NCI-H1092 (cell line): ENCODE results near the gene NAAA.
"Not testable (repeated sequence)": the region's sequence is repeated elsewhere in the genome, so short reads cannot be mapped to it uniquely, and the experiment has no call there.

Source experiments
- DNase-seq: peaks from one replicate; lab custom pipeline; 2025; lab: John Stamatoyannopoulos, UW

The NAAA gene

GRCh38 chr4:75919920-75920319 is 20.9 kb downstream of the NAAA start:
- no peak for DNase-seq

- no peak for DNase-seq
Measured at GRCh38 chr4:75916091-75916661, 24.6 kb downstream of the NAAA start.

GRCh38 chr4:75912968-75913367 is 27.8 kb downstream of the NAAA start:
- no peak for DNase-seq

DNA sequence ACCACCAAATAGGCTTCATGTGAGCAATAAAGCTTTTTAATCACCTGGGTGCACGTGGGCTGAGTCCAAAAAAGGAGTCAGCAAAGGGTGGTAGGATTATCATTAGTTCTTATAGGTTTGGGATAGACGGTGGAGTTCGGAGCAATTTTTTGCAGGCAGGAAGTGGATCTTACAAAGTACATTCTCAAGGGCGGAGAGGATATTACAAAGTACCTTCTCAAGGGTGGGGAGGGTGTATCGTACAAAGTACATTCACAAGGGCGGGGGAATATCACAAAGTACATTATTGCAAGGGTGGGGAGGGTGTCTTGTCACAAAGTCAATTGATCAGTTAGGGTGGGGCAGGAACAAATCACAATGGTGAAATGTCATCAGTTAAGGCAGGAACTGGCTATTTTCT is 30.0 kb downstream of the NAAA start:
- not testable (repeated sequence) for DNase-seq

DNA sequence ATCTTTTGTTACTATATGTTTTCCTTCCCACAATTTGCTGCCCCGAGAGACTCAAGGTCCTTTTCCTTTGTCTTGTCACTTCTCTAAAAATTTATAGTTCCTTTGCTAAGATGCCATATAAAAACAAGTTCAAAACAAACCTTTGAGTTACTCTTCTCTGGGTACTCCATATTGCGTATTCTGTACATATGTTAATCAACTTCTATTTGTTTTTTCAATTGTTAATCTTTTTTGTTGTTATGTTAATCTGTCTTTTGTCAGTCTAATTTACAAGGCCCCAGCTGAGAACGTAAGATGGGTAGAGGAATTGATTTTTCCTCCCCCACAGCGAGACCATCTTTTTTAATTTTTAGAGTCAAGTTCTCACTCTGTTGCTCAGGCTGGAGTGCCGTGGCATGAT is 31.4 kb downstream of the NAAA start:
- DNase-seq: no peak

DNA sequence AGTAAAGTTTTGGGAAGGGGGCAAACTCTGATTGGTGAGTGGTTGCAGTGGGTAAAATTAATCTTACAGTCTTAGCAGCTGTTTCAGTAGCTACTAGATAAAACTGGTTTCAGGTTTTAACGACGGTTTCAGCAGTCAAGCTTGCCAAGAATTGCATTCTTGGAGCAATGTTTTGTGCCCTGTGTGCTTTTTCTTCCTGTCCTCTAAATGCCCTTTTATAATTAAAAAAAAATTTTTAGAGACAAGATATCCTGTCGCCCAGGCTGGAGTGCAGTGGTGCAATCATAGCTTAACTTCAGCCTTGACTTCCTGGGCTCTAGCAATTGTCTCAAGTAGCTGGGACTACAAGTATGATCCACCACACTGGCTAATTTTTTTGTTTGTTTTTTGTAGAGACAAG is 32.3 kb downstream of the NAAA start:
- DNase-seq: no peak

DNA sequence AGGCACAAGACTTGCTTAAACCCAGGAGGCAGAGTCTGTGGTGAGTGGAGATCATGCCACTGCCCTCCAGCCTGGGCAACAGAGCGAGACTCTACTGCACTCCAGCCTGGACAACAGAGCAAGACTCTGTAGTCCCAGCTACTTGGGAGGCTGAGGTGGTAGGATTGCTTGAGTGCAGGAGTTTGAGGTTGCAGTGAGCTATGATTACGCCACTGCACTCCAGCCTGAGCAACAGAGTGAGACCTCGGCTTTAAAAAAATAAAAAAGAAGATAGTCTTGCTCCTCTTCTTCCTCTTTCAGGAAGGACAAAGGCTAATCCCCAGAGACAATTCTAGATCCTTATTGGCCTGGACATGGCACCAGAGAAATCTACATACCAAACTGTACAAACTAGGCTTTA is 32.8 kb downstream of the NAAA start:
- no peak for DNase-seq

GRCh38 chr4:75904076-75904475 is 36.7 kb downstream of the NAAA start:
- DNase-seq: no peak

GRCh38 chr4:75902352-75902751 is 38.5 kb downstream of the NAAA start, which contains the start of gene PPEF2:
TSS of gene PPEF2 (minus strand) at chr4:75902452. CDS start at chr4:75896325, 6,127 bp downstream.
- no peak for DNase-seq

GRCh38 chr4:75898536-75898935 is 42.3 kb downstream of the NAAA start:
- DNase-seq: no peak

- no peak for DNase-seq
Measured at GRCh38 chr4:75895744-75896314, 45.0 kb downstream of the NAAA start.

- DNase-seq: no peak
Measured at GRCh38 chr4:75892508-75892907, 48.3 kb downstream of the NAAA start.

GRCh38 chr4:75891611-75892010 is 49.2 kb downstream of the NAAA start:
- no peak for DNase-seq

- no peak for DNase-seq
Measured at GRCh38 chr4:75889537-75890199, 51.1 kb downstream of the NAAA start.

- DNase-seq: no peak
Measured at GRCh38 chr4:75886104-75886503, 54.7 kb downstream of the NAAA start.

GRCh38 chr4:75881476-75881875 is 59.3 kb downstream of the NAAA start:
- no peak for DNase-seq

GRCh38 chr4:75880278-75880677 is 60.5 kb downstream of the NAAA start:
- no peak for DNase-seq

GRCh38 chr4:75878246-75878756 is 62.5 kb downstream of the NAAA start:
- no peak for DNase-seq

GRCh38 chr4:75876218-75876617 is 64.6 kb downstream of the NAAA start:
- DNase-seq: no peak

- DNase-seq: no peak
Measured at GRCh38 chr4:75869100-75869499, 71.7 kb downstream of the NAAA start.

- no peak for DNase-seq
Measured at GRCh38 chr4:75867130-75867529, 73.7 kb downstream of the NAAA start.
